ENCODE measurements around the gene CDK5RAP2. TPM values are rescaled to one million over a fixed set of nuclear protein-coding genes. Genes with fewer than 3 reads are reported as not detected.

Gene CDK5RAP2
- total and polyA plus RNA-seq, 10 of the 15 experiments (the other 5 are each of a cell fraction or from before 2014, with no cell fraction given) = 16.2 to 53.5 (median 34.5) TPM

- TF ChIP-seq USF1 (IDR thresholded peaks at IDR 0.05; ENCODE audit: borderline replicate concordance, extremely low read length, insufficient read depth, low read depth, low read length) (no peak), HSF1 (IDR thresholded peaks at IDR 0.05; ENCODE audit: low read depth, low read length) (no peak), SIX5 (IDR thresholded peaks at IDR 0.05; ENCODE audit: low read depth, low read length, severe bottlenecking) (no peak), TCF7 (IDR thresholded peaks at IDR 0.05; ENCODE audit: borderline replicate concordance) (no peak), ZSCAN29 (IDR thresholded peaks at IDR 0.05) (no peak), PBX3 (IDR thresholded peaks at IDR 0.05; ENCODE audit: insufficient replicate concordance, low read depth, low read length) (no peak), CEBPZ (IDR thresholded peaks at IDR 0.05; ENCODE audit: low read depth, low read length) (no peak), IRF4 (IDR thresholded peaks at IDR 0.05; ENCODE audit: low read depth, low read length) (no peak), CREM (IDR thresholded peaks at IDR 0.05; ENCODE audit: low read depth) (no peak), ZNF592 (IDR thresholded peaks at IDR 0.05) (no peak)
Measured at GRCh38 chr9:120541921-120542320, 38.0 kb downstream of the CDK5RAP2 start (continued).
